ENCODE data around the gene PPP1R13L. TPM values are rescaled to one million over a fixed set of nuclear protein-coding genes. Genes with fewer than 3 reads are reported as not detected.
"Not testable (repeated sequence)": the region's sequence is repeated elsewhere in the genome, so short reads cannot be mapped to it uniquely, and the experiment has no call there.

PPP1R13L gene, protein sequence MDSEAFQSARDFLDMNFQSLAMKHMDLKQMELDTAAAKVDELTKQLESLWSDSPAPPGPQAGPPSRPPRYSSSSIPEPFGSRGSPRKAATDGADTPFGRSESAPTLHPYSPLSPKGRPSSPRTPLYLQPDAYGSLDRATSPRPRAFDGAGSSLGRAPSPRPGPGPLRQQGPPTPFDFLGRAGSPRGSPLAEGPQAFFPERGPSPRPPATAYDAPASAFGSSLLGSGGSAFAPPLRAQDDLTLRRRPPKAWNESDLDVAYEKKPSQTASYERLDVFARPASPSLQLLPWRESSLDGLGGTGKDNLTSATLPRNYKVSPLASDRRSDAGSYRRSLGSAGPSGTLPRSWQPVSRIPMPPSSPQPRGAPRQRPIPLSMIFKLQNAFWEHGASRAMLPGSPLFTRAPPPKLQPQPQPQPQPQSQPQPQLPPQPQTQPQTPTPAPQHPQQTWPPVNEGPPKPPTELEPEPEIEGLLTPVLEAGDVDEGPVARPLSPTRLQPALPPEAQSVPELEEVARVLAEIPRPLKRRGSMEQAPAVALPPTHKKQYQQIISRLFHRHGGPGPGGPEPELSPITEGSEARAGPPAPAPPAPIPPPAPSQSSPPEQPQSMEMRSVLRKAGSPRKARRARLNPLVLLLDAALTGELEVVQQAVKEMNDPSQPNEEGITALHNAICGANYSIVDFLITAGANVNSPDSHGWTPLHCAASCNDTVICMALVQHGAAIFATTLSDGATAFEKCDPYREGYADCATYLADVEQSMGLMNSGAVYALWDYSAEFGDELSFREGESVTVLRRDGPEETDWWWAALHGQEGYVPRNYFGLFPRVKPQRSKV
- total RNA-seq = 10.9 and 21.0 TPM in 2 replicates

DNA sequence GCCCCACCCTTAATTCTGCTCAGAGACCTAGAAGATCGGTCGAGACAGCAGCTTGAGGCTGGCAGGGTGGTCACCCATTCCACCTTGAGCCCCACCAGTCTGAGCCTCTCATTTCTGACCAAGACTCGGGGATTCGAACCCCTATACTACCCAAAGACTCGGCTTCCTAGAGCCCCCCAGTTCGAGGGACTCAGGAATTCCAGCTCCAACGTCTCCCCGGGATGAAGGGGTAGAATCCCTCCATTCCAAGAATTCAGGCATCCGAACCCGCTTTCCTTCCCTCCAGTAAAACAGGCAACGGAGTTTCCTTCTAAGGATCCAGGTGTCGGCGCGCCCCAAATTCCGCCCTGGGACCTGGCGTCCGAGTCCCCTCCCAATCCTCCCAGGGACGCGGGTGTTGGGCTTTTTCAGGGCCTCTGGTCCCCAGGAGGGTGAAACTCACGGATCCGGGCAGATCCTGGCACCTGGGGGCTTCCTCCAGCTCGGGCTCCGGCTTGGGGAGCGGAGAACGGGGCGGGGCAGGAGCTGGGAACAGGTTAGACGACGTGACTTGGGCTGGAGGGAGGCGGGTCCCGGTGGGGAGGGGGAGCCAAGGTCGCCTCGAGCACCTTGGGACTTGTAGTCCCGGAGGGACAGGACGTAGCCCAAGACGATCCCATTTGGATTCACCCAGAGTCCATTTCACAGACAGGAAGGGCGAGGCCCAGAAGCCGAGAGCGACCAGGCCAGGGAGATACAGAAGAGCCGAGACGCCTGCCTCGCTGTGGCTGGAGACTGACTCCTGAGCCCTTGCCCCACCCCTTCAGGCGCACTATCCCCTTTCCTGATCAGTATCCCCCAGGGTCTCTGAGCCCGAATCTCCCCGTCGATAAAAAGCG is at the start of gene PPP1R13L:
Gene PPP1R13L, minus strand, starts transcription at position 513 of the 878 bp plus-strand sequence. CDS start 6,751 bp downstream, outside the sequence.
- peak; percentile 94 for DNase-seq

DNA sequence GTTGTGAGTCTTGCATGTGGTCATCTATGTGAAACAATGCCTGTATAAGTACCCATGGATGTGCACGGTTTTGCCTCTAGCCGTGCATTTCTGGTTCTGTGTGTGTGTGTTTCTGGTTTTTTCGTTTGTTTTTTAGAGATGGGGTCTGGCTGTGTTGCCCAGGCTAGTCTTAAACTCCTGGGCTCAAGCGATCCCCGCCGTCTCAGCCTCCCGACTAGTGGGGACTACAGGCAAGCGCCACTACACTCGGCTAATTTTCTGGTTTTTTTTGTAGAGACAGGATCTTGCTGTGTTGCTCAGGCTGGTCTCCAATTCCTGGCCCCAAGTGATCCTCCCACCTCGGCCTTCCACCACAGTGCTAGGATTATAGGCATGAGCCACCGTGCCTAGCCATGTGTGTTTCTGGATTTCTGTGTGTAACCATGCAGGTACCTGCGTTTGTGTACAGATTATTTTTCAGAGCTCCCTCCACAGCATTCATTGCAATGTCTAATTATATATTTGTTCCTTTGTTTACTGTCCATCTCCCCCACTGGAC is 47.0 kb upstream of the PPP1R13L start:
- DNase-seq = no peak

DNA sequence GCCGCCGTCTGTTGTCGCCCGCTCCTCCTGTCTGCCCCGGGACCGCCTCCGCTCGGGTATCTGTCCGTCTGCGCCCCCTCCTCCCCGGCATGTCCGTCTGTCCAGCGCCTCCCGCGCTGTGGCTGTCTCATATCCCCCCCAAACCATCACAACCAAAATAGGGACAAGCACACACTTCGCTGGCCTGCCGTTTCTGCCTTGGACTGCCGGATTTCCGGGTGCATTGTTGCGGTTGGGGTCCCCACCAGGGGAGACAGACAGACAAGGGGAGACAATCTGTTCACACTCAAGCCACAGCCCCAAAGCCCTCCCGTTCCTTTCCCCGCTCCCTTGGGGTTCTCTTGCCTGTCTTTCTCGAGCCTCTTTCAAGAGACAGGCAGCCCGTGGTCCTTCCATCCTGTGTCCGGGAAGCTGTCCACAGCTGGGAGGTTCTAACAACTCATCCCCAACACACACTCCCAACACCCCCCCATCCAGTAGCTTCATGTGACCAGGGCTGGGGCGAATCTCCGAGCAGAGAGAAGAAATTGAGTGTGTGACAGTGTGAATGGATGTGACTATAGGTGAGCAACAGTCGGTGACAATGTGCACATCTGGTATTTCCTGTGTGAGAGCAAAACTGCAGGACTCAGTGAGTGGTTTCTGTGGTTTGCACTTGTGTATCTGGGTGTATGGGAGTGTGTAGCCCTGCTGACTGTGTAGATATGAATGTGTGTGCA is 46.4 kb upstream of the PPP1R13L start:
- peak; percentile 51 for DNase-seq

DNA sequence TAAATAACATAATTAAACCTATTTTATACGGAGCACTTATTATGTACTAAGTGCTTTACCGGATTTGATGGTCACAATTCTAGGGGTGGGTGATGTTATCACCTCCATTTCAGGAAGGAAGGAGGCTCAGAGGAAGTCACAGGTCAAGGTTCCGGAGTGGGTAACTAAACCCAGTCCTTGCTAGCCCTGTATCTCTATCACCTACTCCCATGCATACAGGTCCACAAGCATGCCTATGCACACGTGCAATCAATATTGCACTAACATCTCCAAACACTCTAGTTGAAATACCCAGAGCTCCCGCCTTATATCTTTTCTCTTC is 45.1 kb upstream of the PPP1R13L start:
- DNase-seq = no peak

DNA sequence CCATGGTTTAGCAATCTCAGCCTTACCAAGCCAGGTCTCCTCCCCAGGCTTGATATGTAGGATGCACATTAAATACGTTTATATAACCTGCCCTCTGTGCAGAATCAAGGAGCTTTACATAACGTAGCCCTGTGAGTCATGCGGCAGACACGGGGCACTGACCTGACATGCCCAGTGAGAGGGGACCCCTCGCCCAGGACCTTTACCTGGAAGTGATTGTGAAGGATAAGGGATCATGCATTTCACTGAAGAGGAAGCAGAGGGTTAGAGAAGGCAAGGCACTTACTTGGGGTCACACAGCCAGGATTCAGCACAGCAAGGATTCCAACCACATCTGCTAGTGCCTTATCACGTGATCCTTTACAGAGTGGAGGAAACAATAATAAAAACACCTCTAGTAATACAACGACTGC is 44.0 kb upstream of the PPP1R13L start:
- no peak for DNase-seq

DNA sequence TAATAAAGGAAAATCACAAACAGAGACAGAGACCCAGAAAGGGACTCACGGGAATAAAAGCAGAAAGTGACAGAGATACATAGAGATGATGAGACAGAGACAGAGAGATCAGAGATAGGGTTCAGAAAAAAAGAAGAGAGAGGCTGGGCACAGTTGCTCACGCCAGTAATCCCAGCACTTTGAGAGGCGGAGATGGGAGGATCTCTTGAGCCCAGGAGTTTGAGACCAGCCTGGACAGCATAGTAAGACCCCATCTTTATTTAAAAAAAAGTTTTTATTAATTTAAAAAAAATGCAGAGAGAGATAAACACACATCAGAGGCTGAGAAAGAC is 43.5 kb upstream of the PPP1R13L start:
- DNase-seq = no peak

DNA sequence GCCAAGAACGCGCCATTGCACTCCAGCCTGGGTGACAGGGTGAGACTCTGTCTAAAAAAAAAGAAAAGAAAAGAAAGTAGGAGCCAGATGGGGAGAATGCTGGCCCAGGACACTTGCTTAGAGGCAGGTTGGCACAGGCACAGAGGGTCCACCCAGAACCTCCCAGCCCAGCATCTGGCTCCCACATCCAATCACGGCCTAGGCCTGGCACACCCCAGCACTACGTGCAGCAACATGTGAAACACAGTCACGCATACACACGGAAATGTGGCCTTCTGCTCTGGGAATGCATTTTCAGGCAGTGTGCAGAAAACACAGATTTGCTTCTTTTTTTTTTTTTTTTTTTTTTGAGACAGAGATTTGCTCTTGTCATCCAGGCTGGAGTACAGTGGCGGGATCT is 42.1 kb upstream of the PPP1R13L start:
- no peak for DNase-seq

DNA sequence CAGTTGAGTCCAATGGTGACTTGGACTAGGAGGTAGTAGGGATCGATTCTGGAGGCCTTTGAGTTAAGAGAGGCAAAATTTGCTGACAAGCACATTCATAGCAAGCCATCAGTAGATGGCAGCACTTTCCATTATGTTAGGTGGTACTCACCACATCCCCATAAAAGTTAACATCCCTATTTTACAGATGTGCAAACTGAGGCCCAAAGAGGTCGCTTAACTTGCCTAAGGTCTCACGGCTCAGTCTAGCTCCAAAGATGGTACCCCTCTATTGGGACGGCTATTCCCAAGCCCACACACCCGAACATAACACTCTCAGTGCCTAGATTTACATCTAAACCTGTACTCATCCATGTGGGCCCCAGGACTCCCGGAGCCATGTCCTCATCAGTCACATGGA is 41.4 kb upstream of the PPP1R13L start:
- DNase-seq = peak; percentile 76

DNA sequence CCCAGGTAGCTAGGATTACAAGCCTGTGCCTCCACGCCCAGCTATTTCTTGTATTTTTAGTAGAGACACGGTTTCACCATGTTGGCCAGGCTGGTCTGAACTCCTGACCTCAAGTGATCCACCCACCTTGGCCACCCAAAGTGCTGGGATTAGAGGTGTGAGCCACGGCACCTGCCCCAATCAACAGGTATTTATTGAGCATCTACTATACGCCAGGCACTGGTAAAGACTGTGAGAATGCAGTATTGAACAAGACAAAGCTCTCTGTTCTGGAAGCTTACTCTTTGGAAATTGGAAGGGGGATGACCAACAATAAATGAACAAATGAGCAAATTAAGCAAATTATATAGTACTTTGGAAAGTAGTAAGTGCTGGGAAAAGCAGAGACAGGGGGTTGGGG is 40.3 kb upstream of the PPP1R13L start:
- no peak for DNase-seq

DNA sequence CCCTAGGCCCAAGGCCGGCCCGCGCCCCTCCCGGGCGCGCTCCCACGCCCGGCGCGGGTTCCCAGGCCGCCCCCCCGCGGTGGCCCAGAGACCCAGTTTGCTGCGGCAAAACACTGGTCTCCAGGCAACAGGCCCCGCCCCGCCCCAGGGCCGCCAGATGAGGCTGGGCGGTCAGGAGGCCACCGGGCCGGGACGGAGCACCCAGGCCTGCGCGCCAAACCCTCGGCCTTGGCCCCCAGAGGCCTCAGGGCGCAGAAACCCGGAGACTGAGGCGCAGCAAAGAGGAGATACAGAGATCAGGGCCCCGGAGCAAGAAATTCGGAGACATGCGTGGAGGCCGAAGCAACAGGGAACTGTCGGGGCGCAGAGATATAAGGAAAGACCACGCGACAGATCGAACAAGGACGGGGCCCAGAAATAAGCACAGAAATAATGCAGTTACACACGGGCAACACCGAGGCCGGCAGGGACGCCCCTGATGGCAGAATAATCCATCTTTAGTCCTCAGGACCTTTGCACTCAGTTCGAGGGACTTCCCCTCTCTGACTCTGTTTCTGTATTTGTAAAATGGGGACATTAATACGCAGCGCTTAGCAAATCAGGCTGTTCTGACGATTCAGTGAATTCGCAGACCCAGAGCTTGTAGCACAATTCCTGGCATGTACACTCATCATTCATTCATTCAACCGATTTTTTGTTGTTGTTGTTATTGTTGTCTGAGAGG is 39.6 kb upstream of the PPP1R13L start:
- DNase-seq = peak; percentile 92

DNA sequence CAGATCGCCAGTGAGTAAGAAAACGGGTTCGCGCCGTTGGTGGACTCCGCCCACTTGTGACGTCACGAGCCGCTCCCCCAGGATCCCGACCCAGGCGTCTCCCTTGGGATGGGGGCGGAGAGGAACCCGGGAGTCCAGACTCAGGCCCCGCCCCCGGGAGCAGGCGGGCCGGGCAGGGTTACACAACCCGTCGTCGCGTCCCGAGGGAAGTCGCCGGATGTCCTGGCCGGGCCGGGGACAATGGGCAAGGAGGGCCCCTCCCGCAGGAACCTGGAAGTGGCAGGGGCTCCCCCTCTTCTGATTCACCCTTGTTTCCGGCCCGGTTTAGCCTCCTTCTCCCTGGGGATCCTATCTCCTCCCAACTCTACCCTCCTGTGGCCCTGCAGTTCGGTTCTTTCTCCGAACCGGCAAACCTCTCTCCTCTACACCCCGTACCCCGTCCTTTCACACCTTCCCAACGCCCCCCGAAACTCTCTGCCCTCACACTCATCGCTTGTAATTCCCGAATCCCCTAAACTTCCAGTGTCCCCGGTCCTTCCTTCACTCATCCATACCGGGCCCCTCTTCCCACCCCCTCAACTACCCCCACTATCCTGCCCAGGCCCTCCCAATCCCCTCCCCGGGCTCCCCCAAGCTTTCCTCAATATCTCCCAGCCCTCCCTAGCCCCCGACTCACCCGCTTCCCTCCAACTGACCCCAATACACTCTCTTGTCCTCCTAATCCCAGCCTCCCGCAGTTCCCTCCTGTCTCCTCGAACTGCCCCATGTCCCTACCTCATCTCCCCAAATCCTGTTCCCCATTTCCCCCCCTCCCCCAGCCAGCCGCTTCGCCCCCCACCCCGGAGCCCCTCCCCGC is 38.8 kb upstream of the PPP1R13L start:
- peak; percentile 93 for DNase-seq

DNA sequence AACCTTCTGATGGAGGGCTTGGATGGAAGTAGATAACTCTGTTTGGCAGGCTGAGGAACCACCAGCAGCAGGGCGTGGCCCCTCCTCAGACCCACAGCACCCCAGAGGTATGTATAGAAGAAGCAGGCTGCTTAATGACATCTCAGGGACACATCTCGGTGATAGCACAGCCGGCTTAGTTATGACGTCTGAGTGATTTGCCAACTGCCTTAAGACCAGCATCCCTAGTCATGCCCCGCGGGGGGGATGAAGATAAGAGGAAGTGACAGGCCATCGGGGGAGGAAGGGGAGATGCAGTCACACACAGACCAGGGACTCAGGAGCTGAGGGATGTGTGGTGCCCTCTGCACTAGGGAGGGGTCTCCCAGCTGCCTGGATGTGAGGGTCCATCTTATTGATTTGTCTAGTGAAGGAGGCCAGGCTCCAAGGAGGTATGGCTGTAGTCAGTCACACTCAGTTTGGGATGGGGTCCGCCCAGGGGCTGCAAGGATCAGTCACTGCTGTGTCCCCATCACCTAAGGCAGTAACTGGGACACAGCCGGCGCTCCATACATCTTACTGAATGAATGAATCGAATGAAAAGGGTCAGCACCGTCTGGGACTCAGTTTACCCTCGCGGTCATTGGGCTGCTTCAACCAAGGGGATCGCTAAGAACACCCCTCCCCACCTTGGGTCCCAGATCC is 38.1 kb upstream of the PPP1R13L start:
- peak; percentile 51 for DNase-seq

DNA sequence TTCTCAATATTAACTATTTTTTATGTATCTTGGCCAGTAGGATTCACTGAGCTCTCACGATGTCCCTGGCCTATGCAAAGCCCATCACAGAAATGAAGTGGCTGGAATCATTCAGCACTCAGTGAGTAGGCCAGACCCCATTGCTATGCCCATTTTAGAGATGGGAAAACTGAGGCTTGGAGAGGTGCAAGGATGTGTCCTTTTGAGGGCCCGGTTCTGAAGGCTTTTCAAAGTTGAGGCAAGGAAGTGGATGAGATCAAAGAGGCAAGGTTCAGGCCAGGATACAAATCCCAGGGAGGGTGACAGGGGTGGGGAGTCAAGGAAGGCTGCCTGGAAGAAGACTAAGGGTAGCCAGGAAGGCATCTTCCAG is 37.5 kb upstream of the PPP1R13L start:
- no peak for DNase-seq

DNA sequence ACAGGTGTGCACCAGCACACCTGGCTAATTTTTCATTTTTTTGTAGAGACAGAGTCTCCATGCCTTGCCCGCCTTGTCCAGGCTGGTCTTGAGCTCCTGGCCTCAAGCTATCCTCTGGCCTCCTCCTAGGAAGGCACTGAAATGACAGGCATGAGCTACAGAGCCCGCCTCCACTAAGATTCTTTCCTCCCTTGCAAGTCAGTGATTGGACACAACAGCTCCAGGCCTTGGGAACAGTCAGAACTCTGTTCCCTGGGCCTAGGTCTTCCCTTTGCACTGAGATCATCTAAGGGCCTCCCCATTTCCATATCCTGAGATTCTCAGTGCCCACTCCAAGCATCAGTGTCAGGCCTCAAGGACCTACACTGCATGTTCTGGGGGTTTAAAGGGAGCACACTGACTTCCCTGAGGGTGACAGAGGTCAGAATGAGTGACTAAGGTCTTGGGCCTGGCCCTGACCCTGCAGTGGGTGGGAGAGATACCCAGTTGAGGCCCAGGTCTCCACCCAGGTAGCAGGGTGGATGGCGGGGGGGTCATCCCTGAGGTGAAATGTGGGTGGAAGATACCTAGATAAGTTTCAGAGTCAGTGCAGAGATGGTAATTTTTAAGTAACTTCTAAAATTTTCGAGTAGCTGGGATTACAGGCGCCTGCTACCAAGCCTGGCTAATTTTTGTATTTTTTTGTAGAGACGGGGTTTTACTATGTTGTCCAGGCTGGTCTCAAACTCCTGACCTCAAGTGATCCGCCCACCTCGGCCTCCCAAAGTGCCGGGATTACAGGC is 36.2 kb upstream of the PPP1R13L start:
- peak; percentile 47 for DNase-seq

DNA sequence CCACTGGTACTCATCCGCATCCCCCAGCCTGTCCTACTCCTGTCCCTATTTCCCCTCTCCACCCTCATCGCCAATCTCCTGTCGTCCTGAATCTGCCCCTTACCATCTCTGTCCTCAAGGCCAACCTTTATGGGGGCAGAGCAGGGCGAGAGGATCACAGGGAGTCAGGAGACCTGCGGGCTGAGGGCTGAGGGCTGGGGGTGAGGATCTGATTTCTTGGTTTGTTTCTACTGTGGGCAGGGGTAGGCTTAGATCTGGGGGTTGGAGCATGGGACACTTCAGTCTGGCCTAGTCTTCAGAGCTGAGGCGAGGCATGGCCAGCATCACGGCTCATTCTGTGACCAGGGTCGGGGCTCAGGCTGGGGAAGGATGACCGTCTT is 35.4 kb upstream of the PPP1R13L start:
- DNase-seq = no peak

DNA sequence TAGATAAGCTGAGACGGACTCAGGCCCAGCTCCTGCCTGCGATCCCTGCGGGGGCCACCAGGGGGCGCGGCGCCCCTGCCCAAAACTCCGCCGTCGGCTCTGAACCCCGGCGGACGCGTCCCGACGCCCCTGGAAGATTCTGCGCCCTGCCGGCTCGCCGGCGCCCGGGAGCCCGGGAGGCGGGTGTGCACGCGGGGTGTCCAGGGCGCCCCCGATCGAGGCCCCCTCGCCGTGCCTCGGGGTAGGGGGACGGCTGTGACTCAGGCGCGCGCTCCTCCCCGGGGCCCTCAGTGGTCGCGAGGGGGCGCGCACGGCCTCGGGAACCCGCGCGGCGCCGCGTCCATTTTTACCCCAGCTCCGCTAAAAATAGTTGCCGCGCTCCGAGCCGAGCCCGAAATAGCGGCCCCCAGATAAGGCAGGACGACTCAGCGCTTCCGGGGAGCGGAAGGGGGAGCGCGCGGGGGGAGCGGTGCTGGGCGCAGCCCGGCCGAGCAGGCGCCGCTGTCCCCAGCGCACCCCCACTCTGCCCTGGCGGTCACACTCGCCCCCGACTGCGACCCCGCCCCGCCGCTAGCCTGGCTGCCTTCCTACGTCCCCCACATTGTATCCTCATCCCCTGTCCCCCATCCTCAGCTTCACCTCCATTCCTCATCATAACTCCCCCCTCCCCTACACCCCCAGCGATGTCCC is 34.8 kb upstream of the PPP1R13L start:
- peak; percentile 82 for DNase-seq

DNA sequence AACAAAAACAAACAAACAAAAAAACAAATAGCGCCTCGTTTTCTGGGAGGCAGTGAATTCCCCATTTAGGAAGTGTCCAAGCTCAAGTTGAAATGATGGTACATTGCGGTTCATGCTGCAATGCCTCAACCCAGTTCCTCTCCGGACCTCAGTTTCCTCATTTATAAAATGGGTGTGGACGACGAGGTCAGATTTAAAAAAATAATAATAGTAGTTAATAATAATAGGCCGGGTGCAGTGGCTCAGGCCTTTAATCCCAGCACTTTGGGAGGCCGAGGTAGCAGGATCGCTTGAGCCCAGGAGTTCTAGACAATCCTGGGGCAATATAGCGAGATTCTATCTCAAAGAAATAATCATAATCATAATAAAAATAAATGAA is 34.3 kb upstream of the PPP1R13L start:
- DNase-seq = no peak

DNA sequence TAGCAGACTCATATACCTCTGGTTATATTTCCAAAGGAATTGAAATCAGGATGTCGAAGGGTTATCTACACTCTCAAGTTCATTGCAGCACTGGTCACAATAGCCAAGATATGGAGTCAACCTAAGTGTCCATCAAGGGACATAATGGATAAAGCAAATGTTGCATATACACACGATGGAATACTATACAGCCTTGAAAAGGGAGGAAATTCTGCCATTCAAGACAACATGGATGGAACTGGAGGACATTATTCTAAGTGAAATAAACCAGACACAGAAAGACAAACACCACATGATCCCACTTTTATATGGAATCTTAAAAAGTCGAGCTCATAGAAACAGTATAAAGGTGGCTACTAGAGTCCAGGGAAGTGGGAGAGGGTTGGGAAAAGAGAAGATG is 32.5 kb upstream of the PPP1R13L start:
- DNase-seq = no peak

DNA sequence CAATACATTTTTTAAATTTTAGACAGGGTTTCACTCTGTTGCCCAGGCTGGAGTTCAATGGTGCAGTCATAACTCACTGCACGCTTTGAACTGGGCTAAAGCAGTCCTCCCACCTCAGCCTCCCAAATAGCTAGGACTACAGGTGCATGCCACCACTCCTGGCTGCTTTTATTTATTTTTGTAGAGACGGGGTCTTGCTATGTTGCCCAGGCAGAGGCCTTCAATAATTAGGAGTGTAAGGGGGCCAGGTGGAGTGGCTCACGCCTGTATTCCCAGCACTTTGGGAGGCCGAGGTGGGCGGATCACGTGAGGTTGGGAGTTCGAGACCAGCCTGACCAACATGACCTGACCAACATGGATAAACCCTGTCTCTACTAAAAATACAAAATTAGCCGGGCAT is 27.7 kb upstream of the PPP1R13L start:
- not testable (repeated sequence) for DNase-seq

Measured in dermis blood vessel endothelial cell (primary cell).